ENCODE measurements around the gene AMOTL2.

Gene AMOTL2

DNA sequence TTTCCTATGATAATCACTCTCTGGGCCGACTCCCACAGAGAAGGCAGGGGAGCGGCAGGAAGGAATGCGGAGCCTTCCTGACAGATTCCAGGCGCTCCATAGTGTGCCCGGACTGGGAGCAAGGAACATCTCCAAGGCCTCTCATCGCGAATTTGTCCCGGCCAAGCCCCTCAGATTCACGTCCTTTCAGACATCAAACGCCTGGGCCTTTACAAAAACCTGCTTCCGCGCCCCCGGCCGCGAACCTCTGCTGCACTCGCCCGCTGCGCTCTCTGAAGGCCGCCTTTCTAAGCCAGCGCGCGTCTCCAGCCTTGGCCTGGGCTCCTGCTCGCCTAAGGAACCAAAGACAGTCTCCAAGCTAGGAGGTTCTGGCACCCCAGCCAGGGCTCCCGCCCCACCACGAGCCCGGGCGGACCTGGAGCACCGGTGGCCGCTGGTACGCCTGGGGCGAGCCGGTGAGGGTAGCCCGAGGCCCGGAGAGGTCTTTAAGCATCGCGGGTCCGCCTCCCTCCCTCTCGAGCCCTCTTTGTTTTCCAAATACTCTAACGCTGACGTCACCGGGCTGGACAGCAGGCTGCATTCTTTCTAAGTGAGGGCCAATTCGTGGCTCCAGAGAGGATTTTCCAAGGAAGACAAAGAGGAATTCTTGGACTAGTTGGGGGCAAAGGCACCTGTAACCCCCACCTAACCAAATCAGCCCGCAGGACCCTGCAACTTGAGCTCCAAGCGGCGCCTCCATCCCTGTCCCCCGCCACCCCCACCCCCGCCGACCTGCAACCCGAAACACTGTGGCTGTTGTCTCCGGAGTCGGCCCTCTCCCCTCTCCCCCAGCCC, 759 bp downstream of the AMOTL2 start:
- peak overlapping the region; percentile 73 to 83 for H3K4me3 ChIP-seq (ENCODE audit: low read depth in 1 of 2, low read length in 2 of 2)
- peak overlapping the region; percentile 70 to 72 for H3K9ac ChIP-seq (ENCODE audit: low read depth in 1 of 2, low read length in 2 of 2)
- H3K9me3 ChIP-seq (ENCODE audit: control insufficient read depth in 1 of 2, low read length in 2 of 2): no peaks in the 10 kb centered on the region
- H3K27me3 ChIP-seq (ENCODE audit: control insufficient read depth in 1 of 2, insufficient read depth in 2 of 2, low read length in 2 of 2): peaks cover 3% of the 10 kb centered on the region in 2 donors
- peaks cover 74 to 77% of the 10 kb centered on the region in 2 donors for H3K4me1 ChIP-seq (ENCODE audit: control insufficient read depth in 1 of 2, insufficient read depth in 2 of 2, low read length in 2 of 2)
- H3K36me3 ChIP-seq (ENCODE audit: control insufficient read depth in 1 of 2, insufficient read depth in 2 of 2, low read length in 2 of 2): peaks cover 12 to 27% of the 10 kb centered on the region in 2 donors
- peak overlapping the region; percentile 90 for H3K27ac ChIP-seq (ENCODE audit: low read depth, low read length)

GRCh38 chr3:134372396-134373270, 1.6 kb downstream of the AMOTL2 start:
- H3K4me3 ChIP-seq (ENCODE audit: low read depth in 1 of 2, low read length in 2 of 2): peak overlapping the region; percentile 73 to 83
- peak overlapping the region; percentile 70 to 72 for H3K9ac ChIP-seq (ENCODE audit: low read depth in 1 of 2, low read length in 2 of 2)
- H3K27me3 ChIP-seq (ENCODE audit: control insufficient read depth in 1 of 2, insufficient read depth in 2 of 2, low read length in 2 of 2): peaks cover 3% of the 10 kb centered on the region in 2 donors
- no peaks in the 10 kb centered on the region for H3K9me3 ChIP-seq (ENCODE audit: control insufficient read depth in 1 of 2, low read length in 2 of 2)
- peaks cover 12 to 30% of the 10 kb centered on the region in 2 donors for H3K36me3 ChIP-seq (ENCODE audit: control insufficient read depth in 1 of 2, insufficient read depth in 2 of 2, low read length in 2 of 2)
- H3K27ac ChIP-seq (ENCODE audit: low read depth, low read length): peak overlapping the region; percentile 90
- H3K4me1 ChIP-seq (ENCODE audit: control insufficient read depth in 1 of 2, insufficient read depth in 2 of 2, low read length in 2 of 2): peaks cover 72 to 76% of the 10 kb centered on the region in 2 donors

DNA sequence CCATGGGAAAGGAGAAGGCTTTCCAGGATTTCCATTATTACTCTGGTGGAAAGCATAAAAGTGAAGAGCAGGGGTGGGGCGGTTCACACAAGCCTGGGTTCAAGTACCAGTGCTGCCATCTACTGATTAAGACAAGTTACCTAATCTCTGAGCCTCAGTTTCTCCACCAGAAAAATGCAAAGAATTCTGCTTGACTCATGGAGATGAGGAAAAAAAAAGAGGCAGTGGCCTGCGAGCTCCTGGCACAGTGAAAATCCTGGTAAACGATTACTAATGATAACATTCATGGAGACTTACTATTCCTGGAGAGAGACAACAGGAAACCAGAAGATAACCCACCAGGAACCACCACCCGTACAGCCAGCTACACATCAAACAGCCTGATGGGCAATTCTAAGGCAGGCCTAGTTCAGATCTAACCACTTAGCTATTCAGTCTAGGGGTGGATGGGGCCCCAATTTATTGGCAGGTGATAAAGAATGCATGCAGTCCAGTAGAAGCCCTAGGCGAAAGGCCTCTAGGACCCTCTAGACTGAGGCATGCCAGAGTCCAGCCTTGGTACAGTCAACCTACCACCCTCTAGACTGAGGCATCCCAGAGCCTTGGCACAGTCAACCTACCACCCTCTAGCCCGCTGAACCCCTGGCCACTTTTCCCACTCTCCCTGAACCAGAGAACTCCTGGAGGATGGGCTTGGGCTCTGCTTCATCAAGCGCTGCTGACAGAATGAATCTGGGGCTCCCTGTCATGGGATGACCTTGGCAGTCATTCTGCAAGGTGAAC, 2.5 kb downstream of the AMOTL2 start:
- no peaks in the 10 kb centered on the region for H3K9me3 ChIP-seq (ENCODE audit: control insufficient read depth in 1 of 2, low read length in 2 of 2)
- H3K4me3 ChIP-seq (ENCODE audit: low read depth in 1 of 2, low read length in 2 of 2): peak overlapping the region; percentile 22 to 73
- H3K4me1 ChIP-seq (ENCODE audit: control insufficient read depth in 1 of 2, insufficient read depth in 2 of 2, low read length in 2 of 2): peaks cover 65 to 69% of the 10 kb centered on the region in 2 donors
- H3K27me3 ChIP-seq (ENCODE audit: control insufficient read depth in 1 of 2, insufficient read depth in 2 of 2, low read length in 2 of 2): peaks cover 1 to 3% of the 10 kb centered on the region in 2 donors
- H3K27ac ChIP-seq (ENCODE audit: low read depth, low read length): no peak overlapping the region
- H3K9ac ChIP-seq (ENCODE audit: low read depth in 1 of 2, low read length in 2 of 2): peak overlapping the region in 1 of 2 donors; percentile 30
- peaks cover 12 to 39% of the 10 kb centered on the region in 2 donors for H3K36me3 ChIP-seq (ENCODE audit: control insufficient read depth in 1 of 2, insufficient read depth in 2 of 2, low read length in 2 of 2)

DNA sequence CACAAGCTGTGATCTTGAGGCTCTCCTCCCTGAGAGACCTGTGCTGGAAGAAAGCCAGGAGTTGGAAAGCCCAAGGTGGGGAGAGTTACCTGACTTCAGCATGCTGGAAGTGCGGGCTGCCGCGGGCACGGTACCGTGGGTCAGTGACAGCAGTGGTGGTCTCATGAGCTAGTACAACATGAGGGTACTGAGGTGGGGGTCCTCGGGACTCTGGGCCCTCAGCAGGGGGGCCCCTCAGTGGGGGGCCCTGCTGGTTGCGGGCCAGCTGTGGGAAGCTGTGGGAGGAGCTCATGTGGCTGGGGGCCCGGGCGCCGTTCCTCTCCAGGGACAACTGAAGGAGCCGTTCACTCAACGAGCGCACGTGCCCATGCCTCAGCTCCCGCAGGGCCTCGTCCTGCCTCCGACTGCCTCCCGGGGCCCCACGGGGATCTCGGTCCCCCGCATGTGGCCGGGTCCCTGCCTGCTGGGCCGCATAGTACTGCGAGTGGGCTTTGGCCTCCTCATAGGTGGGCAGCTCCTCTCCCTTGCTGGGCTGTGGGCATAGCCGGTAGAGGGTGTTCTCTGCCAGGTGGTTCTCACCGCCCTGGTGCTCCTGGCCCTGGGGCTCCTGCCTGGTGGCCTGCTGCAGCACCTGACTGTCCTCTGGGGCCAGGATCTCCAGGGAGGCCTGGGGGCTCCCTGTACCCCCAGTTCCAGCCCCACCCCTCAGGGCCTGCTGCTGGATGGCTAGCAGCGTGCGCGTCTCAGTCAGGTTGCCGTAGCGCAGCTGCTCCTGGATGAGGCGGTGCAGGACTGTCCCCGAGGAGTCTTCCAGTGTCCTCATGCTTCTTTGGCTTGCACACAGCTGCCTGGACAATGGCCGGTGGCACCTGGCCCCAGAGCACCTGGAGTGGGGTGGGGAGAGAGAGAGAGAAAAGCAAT, 3.4 kb downstream of the AMOTL2 start:
- Histone ChIP-seq H3K4me1 (ENCODE audit: control insufficient read depth in 1 of 2, insufficient read depth in 2 of 2, low read length in 2 of 2) (peaks cover 61 to 62% of the 10 kb centered on the region in 2 donors), H3K9me3 (ENCODE audit: control insufficient read depth in 1 of 2, low read length in 2 of 2) (no peaks in the 10 kb centered on the region), H3K36me3 (ENCODE audit: control insufficient read depth in 1 of 2, insufficient read depth in 2 of 2, low read length in 2 of 2) (peaks cover 19 to 47% of the 10 kb centered on the region in 2 donors), H3K4me3 (ENCODE audit: low read depth in 1 of 2, low read length in 2 of 2) (no peak overlapping the region), H3K27ac (ENCODE audit: low read depth, low read length) (no peak overlapping the region), H3K9ac (ENCODE audit: low read depth in 1 of 2, low read length in 2 of 2) (no peak overlapping the region), H3K27me3 (ENCODE audit: control insufficient read depth in 1 of 2, insufficient read depth in 2 of 2, low read length in 2 of 2) (peaks cover 0 to 3% of the 10 kb centered on the region in 2 donors)

DNA sequence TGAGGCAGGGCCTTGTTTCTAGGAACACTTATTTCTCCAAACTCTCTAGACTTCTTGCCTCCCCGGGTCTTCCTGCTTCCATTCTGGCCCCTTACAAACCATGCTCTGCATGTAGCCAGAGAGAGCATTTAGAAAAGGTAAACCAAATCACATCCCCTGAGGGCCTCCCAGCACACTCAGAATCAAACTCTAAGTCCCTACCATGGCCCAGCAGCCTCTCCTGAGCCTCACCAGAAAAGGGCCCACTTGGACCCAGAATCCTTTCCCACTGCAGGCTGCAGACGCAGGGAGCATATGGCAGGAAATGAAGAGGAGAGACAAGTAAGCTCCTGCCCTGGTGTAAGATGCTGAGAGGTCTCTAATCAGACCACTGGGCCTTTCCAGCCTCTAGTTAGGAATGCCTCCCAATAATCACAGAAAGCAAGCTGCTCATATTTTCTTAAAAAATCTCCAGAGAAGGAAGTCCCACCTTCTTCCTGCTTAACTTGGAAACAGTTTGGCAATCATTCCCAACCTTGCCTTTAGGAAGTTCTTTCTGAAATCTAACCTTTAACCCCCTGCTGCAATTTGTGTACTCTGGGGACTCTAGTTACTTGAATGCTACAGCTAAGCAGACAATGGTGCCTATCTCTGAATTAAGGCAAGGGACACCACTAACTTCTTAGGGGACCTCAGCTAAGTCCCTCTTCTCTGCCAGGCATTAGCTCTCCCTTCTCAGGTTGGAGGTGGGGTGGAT, 4.2 kb downstream of the AMOTL2 start:
- peaks cover 20 to 56% of the 10 kb centered on the region in 2 donors for H3K36me3 ChIP-seq (ENCODE audit: control insufficient read depth in 1 of 2, insufficient read depth in 2 of 2, low read length in 2 of 2)
- no peaks in the 10 kb centered on the region for H3K9me3 ChIP-seq (ENCODE audit: control insufficient read depth in 1 of 2, low read length in 2 of 2)
- H3K4me1 ChIP-seq (ENCODE audit: control insufficient read depth in 1 of 2, insufficient read depth in 2 of 2, low read length in 2 of 2): peaks cover 61 to 62% of the 10 kb centered on the region in 2 donors
- H3K27ac ChIP-seq (ENCODE audit: low read depth, low read length): no peak overlapping the region
- no peak overlapping the region for H3K4me3 ChIP-seq (ENCODE audit: low read depth in 1 of 2, low read length in 2 of 2)
- peaks cover 0 to 3% of the 10 kb centered on the region in 2 donors for H3K27me3 ChIP-seq (ENCODE audit: control insufficient read depth in 1 of 2, insufficient read depth in 2 of 2, low read length in 2 of 2)
- no peak overlapping the region for H3K9ac ChIP-seq (ENCODE audit: low read depth in 1 of 2, low read length in 2 of 2)

DNA sequence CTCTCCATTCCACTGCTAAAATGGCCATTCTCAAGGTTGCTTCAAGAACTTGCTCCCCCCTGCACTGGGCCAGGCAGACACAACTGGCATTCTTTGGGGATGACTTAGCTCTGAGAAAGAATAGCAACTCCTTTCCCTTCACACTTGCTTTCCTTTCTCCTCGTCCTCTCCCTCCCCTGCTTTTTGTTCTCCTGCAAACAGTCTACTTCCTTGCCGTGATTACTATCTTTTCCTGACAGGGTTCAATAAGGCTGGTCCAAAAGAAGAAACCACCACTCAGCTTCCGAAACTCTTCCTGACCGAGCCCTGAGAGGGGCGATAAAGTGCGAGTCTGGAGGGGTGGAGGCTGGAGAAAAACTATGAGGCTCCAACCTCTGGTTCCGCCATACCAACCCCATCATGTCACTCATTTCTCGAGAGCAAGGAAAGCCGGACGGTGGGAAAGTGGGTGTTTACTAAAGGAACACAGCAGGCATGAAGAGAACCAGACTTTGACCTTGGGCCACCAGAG, 5.0 kb downstream of the AMOTL2 start:
- Histone ChIP-seq H3K4me3 (ENCODE audit: low read depth in 1 of 2, low read length in 2 of 2) (no peak overlapping the region), H3K4me1 (ENCODE audit: control insufficient read depth in 1 of 2, insufficient read depth in 2 of 2, low read length in 2 of 2) (peaks cover 63 to 67% of the 10 kb centered on the region in 2 donors), H3K9me3 (ENCODE audit: control insufficient read depth in 1 of 2, low read length in 2 of 2) (no peaks in the 10 kb centered on the region), H3K36me3 (ENCODE audit: control insufficient read depth in 1 of 2, insufficient read depth in 2 of 2, low read length in 2 of 2) (peaks cover 20 to 59% of the 10 kb centered on the region in 2 donors), H3K27ac (ENCODE audit: low read depth, low read length) (no peak overlapping the region), H3K9ac (ENCODE audit: low read depth in 1 of 2, low read length in 2 of 2) (no peak overlapping the region), H3K27me3 (ENCODE audit: control insufficient read depth in 1 of 2, insufficient read depth in 2 of 2, low read length in 2 of 2) (peaks cover 0 to 3% of the 10 kb centered on the region in 2 donors)

DNA sequence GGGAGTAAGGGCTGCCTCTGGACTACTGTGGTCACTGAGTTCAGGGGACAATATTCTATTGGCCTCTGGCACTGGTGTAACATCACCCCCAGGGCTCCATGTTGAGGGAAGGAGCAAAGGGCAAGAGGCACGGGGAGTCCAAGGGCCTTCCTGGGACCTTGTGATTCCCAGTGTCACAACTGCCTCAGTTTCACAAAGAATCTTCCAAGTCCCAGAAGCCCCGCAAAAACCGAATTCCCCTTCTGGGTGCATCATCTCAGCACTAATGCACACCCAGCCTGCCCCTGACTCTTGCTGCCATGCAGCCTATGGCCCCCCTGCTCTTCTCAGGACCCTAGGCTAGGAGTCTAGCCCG, 5.5 kb downstream of the AMOTL2 start:
- H3K36me3 ChIP-seq (ENCODE audit: control insufficient read depth in 1 of 2, insufficient read depth in 2 of 2, low read length in 2 of 2): peaks cover 20 to 59% of the 10 kb centered on the region in 2 donors
- no peak overlapping the region for H3K4me3 ChIP-seq (ENCODE audit: low read depth in 1 of 2, low read length in 2 of 2)
- peaks cover 0 to 3% of the 10 kb centered on the region in 2 donors for H3K27me3 ChIP-seq (ENCODE audit: control insufficient read depth in 1 of 2, insufficient read depth in 2 of 2, low read length in 2 of 2)
- H3K9me3 ChIP-seq (ENCODE audit: control insufficient read depth in 1 of 2, low read length in 2 of 2): no peaks in the 10 kb centered on the region
- no peak overlapping the region for H3K27ac ChIP-seq (ENCODE audit: low read depth, low read length)
- peaks cover 67 to 72% of the 10 kb centered on the region in 2 donors for H3K4me1 ChIP-seq (ENCODE audit: control insufficient read depth in 1 of 2, insufficient read depth in 2 of 2, low read length in 2 of 2)
- H3K9ac ChIP-seq (ENCODE audit: low read depth in 1 of 2, low read length in 2 of 2): no peak overlapping the region

DNA sequence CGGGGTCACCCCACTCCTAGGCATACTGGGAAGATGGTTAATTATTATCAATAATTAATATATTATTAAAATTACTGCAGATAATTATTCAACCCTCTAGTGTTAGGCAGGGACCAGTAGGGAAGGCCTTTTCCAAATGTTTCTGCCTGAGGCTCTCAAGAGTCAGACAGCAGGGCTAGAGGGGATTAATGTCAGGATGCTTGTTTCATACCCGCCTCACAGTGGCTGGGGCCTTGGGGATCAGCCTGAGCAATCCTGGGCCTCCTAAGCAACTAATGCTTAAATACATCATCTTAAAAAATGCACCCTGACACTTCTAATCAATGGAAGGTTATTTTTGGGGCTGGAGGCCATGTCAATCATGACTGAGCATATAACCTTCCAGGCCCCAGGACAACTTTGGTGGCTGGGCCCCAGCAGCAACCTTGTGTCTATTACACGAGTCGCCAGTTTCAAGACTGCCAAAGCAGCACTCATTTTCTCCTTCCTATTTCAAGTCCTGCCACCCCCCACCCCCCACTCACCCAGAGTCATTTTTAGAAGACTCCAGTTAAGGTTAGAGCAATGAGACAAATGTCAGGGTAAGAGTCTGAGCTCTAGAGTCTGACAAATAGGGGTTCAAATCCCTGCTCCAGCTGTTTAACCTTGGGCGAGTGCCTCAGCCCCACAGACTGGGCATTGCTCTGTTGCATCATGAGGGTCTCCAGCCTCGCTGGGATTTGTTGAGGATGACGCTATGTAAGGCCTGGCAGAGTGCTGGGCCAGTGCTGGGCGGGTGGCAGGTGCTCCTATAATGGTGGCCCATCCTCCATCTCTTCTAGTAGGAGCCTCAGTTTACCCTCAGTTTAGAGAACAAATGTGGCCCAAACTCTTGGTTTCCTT, 6.1 kb downstream of the AMOTL2 start:
- Histone ChIP-seq H3K9ac (ENCODE audit: low read depth in 1 of 2, low read length in 2 of 2) (no peak overlapping the region), H3K27me3 (ENCODE audit: control insufficient read depth in 1 of 2, insufficient read depth in 2 of 2, low read length in 2 of 2) (peaks cover 0 to 2% of the 10 kb centered on the region in 2 donors), H3K27ac (ENCODE audit: low read depth, low read length) (no peak overlapping the region), H3K36me3 (ENCODE audit: control insufficient read depth in 1 of 2, insufficient read depth in 2 of 2, low read length in 2 of 2) (peaks cover 20 to 60% of the 10 kb centered on the region in 2 donors), H3K9me3 (ENCODE audit: control insufficient read depth in 1 of 2, low read length in 2 of 2) (no peaks in the 10 kb centered on the region), H3K4me3 (ENCODE audit: low read depth in 1 of 2, low read length in 2 of 2) (no peak overlapping the region), H3K4me1 (ENCODE audit: control insufficient read depth in 1 of 2, insufficient read depth in 2 of 2, low read length in 2 of 2) (peaks cover 72 to 78% of the 10 kb centered on the region in 2 donors)

All from duodenal mucosa (tissue), 2 donors.